Liver (tissue), 9 donors: ENCODE results near the gene TTBK1. TPM values are rescaled to one million over a fixed set of nuclear protein-coding genes. Genes with fewer than 3 reads are reported as not detected.

Experiments used
- DNase-seq: peaks from one replicate; pipeline ENCODE4 v3.0.0-alpha.2; 2017; ENCODE audit warnings: low spot score
- H3K27ac ChIP-seq, 2 donors: one replicate each; pipeline ENCODE4 v1.7.0; 2013; ENCODE audit warnings: inconsistent platforms in 2 of 2, low read length in 2 of 2, control low read depth in 1 of 2, low read depth in 1 of 2, mild to moderate bottlenecking in 1 of 2
- H3K27me3 ChIP-seq, 4 donors: one replicate each; pipeline versions ENCODE4 v1.6.1 to v1.7.0; 2013; ENCODE audit warnings: low read length in 3 of 4, inconsistent platforms in 1 of 4, mild to moderate bottlenecking in 1 of 4, moderate library complexity in 1 of 4; ENCODE audit not compliant: control insufficient read depth in 4 of 4, insufficient read depth in 4 of 4
- H3K36me3 ChIP-seq, 4 donors: one replicate each; pipeline versions ENCODE4 v1.6.1 to v1.7.0; 2013; ENCODE audit warnings: low read length in 3 of 4, mild to moderate bottlenecking in 3 of 4, low read depth in 1 of 4, moderate library complexity in 1 of 4; ENCODE audit not compliant: control insufficient read depth in 4 of 4, insufficient read depth in 3 of 4
- H3K4me1 ChIP-seq, 4 donors: one replicate each; pipeline versions ENCODE4 v1.6.1 to v1.7.0; 2013; ENCODE audit warnings: low read length in 3 of 4, mild to moderate bottlenecking in 3 of 4, moderate library complexity in 1 of 4; ENCODE audit not compliant: control insufficient read depth in 4 of 4, insufficient read depth in 4 of 4
- H3K4me3 ChIP-seq, 3 donors: one replicate each; pipeline versions ENCODE4 v1.6.1 to v1.7.0; 2013; ENCODE audit warnings: low read length in 3 of 3, control low read depth in 1 of 3, low read depth in 1 of 3, mild to moderate bottlenecking in 1 of 3
- H3K9ac ChIP-seq, 2 donors: one replicate each; pipeline ENCODE4 v1.7.0; 2013; ENCODE audit warnings: low read length in 2 of 2, mild to moderate bottlenecking in 2 of 2, moderate library complexity in 2 of 2, control low read depth in 1 of 2, low read depth in 1 of 2
- H3K9me3 ChIP-seq, 4 donors: one replicate each; pipeline versions ENCODE4 v1.6.1 to v1.7.0; 2013; ENCODE audit warnings: low read length in 3 of 4; ENCODE audit not compliant: control insufficient read depth in 4 of 4
- CTCF ChIP-seq: fragments of 150-350 bp; IDR thresholded peaks from 2 replicates; pipeline ENCODE4 v1.5.1; 2017; ENCODE audit warnings: improper control_type of control experiment, low read depth, low read length; ENCODE audit not compliant: missing input control
- EGR1 ChIP-seq, 2 donors: IDR thresholded peaks; 2 replicates each; pipeline ENCODE4 v1.6.1; 2016 to 2018; ENCODE audit warnings: antibody characterized with exemption in 2 of 2, low read depth in 2 of 2
- FOXA1 ChIP-seq: IDR thresholded peaks from 2 replicates; pipeline ENCODE4 v1.6.1; 2016; ENCODE audit warnings: antibody characterized with exemption
- FOXA2 ChIP-seq: IDR thresholded peaks from 2 replicates; pipeline ENCODE4 v1.6.1; 2016; ENCODE audit warnings: antibody characterized with exemption
- GABPA ChIP-seq, 2 donors: IDR thresholded peaks in 1 of 2; conservative IDR thresholded peaks in 1 of 2; 2 replicates each; pipeline ENCODE4 v1.6.1; 2016; ENCODE audit warnings: antibody characterized with exemption in 2 of 2, mild to moderate bottlenecking in 1 of 2, moderate library complexity in 1 of 2
- HNF4A ChIP-seq, 2 donors: conservative IDR thresholded peaks; 2 replicates each; pipeline ENCODE4 v1.6.1; 2016; ENCODE audit warnings: antibody characterized with exemption in 2 of 2, mild to moderate bottlenecking in 2 of 2
- HNF4G ChIP-seq: IDR thresholded peaks from 2 replicates; pipeline ENCODE4 v1.6.1; 2016; ENCODE audit warnings: antibody characterized with exemption
- JUND ChIP-seq, 2 donors: IDR thresholded peaks; 2 replicates each; pipeline ENCODE4 v1.6.1; 2016; ENCODE audit warnings: antibody characterized with exemption in 2 of 2
- NR2F2 ChIP-seq: IDR thresholded peaks from 2 replicates; pipeline ENCODE4 v1.6.1; 2016; ENCODE audit warnings: antibody characterized with exemption
- RAD21 ChIP-seq, 2 donors: IDR thresholded peaks; 2 replicates each; pipeline ENCODE4 v1.6.1; 2016; ENCODE audit warnings: antibody characterized with exemption in 2 of 2, mild to moderate bottlenecking in 2 of 2
- RXRA ChIP-seq, 2 donors: IDR thresholded peaks; 2 replicates each; pipeline ENCODE4 v1.6.1; 2017 to 2018; ENCODE audit warnings: antibody characterized with exemption in 2 of 2, mild to moderate bottlenecking in 1 of 2
- SP1 ChIP-seq: IDR thresholded peaks from 2 replicates; pipeline ENCODE4 v1.6.1; 2018; ENCODE audit warnings: antibody characterized with exemption, mild to moderate bottlenecking
- YY1 ChIP-seq: IDR thresholded peaks from 2 replicates; pipeline ENCODE4 v1.6.1; 2016; ENCODE audit warnings: antibody characterized with exemption, mild to moderate bottlenecking
- WGBS: extraction: QIAGEN DNeasy Blood & Tissue Kit; methylation state at CpG from one replicate; pipeline ENCODE4 v1.1.7; 2013; 5-methylcytosine and 5-hydroxymethylcytosine counted together
- polyA plus RNA-seq, 2 donors: library from polyadenylated mRNA; stranded (reverse) in 1 of 2; unstranded in 1 of 2; fragments of 200-250 nt in 1 of 2; fragments of >200 nt in 1 of 2; fragmentation: Nextera tagmentation in 1 of 2; extraction: Ambion mirVana in 1 of 2; gene quantifications; one replicate each; pipeline versions ENCODE4 v1.2.1 to v1.2.3, GENCODE V29; 2013 to 2015
- total RNA-seq, 2 donors: library from RNA; depleted of rRNA; stranded (reverse); fragments of >200 nt; gene quantifications; one replicate each; pipeline ENCODE4 v1.2.3, GENCODE V29; 2014
- TF ChIP-seq, protein P1 (sequence below): IDR thresholded peaks from 2 replicates; pipeline ENCODE4 v1.6.1; 2016; ENCODE audit warnings: antibody characterized with exemption
- TF ChIP-seq, protein P2 (sequence below): IDR thresholded peaks from 2 replicates; pipeline ENCODE4 v1.6.1; 2016; ENCODE audit warnings: antibody characterized with exemption
- donor health status: healthy.
- donor health status: healthy.
- donor health status: healthy.
- donor health status: healthy.
- donor health status: healthy.

The TTBK1 gene
- total and polyA plus RNA-seq, 4 donors, result 0.14 to 1.2 (median 0.44) TPM

GRCh38 chr6:43257367-43258145 lies 14.3 kb downstream of the TTBK1 start:
- no peak for TF ChIP-seq NR2F2
- TF ChIP-seq, protein P1, sequence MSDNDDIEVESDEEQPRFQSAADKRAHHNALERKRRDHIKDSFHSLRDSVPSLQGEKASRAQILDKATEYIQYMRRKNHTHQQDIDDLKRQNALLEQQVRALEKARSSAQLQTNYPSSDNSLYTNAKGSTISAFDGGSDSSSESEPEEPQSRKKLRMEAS, result no peak
- no peak for TF ChIP-seq RXRA (IDR thresholded peaks at IDR 0.05)
- Histone ChIP-seq H3K27me3 (no peaks in the 10 kb centered on the region), H3K9ac (no peak overlapping the region), H3K9me3 (no peaks in the 10 kb centered on the region), H3K27ac (no peak overlapping the region), H3K4me3 (no peak overlapping the region), H3K4me1 (no peaks in the 10 kb centered on the region), H3K36me3 (no peaks in the 10 kb centered on the region)
- 90% methylated on average over 12 of the region's 12 CpGs for WGBS
- DNase-seq, result no peak

- Histone ChIP-seq H3K9ac (no peak overlapping the region), H3K9me3 (no peaks in the 10 kb centered on the region), H3K4me3 (no peak overlapping the region), H3K27me3 (no peaks in the 10 kb centered on the region), H3K4me1 (peaks cover 0 to under 1% (median 0%) of the 10 kb centered on the region in 4 donors), H3K27ac (no peak overlapping the region), H3K36me3 (no peaks in the 10 kb centered on the region)
- no peak for DNase-seq
- TF ChIP-seq GABPA (IDR thresholded peaks at IDR 0.05 in 1 of 2, conservative IDR thresholded peaks at IDR 0.05 in 1 of 2) (no peak), RAD21 (IDR thresholded peaks at IDR 0.05) (no peak), RXRA (IDR thresholded peaks at IDR 0.05) (no peak), FOXA1 (no peak), JUND (IDR thresholded peaks at IDR 0.05) (no peak), YY1 (no peak), HNF4A (conservative IDR thresholded peaks at IDR 0.05) (no peak), HNF4G (no peak), SP1 (no peak), EGR1 (IDR thresholded peaks at IDR 0.05; ENCODE audit: low read depth in 2 of 2) (no peak), CTCF (no peak), FOXA2 (no peak), NR2F2 (no peak)
- TF ChIP-seq, protein P2, sequence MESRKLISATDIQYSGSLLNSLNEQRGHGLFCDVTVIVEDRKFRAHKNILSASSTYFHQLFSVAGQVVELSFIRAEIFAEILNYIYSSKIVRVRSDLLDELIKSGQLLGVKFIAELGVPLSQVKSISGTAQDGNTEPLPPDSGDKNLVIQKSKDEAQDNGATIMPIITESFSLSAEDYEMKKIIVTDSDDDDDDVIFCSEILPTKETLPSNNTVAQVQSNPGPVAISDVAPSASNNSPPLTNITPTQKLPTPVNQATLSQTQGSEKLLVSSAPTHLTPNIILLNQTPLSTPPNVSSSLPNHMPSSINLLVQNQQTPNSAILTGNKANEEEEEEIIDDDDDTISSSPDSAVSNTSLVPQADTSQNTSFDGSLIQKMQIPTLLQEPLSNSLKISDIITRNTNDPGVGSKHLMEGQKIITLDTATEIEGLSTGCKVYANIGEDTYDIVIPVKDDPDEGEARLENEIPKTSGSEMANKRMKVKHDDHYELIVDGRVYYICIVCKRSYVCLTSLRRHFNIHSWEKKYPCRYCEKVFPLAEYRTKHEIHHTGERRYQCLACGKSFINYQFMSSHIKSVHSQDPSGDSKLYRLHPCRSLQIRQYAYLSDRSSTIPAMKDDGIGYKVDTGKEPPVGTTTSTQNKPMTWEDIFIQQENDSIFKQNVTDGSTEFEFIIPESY, result no peak
- WGBS, result 71% methylated on average over 4 of the region's 4 CpGs
Observed at GRCh38 chr6:43258180-43258579, 14.9 kb downstream of the TTBK1 start.
